GM12872 (cell line): ENCODE data around the gene YWHAQ.

Experiments
- TF ChIP-seq, protein P1 (sequence below): IDR thresholded peaks from 3 replicates; pipeline ENCODE4 v1.5.1; 2011; ENCODE audit warnings: low read depth, mild to moderate bottlenecking, low read length, moderate library complexity; ENCODE audit not compliant: insufficient read depth

YWHAQ gene

DNA sequence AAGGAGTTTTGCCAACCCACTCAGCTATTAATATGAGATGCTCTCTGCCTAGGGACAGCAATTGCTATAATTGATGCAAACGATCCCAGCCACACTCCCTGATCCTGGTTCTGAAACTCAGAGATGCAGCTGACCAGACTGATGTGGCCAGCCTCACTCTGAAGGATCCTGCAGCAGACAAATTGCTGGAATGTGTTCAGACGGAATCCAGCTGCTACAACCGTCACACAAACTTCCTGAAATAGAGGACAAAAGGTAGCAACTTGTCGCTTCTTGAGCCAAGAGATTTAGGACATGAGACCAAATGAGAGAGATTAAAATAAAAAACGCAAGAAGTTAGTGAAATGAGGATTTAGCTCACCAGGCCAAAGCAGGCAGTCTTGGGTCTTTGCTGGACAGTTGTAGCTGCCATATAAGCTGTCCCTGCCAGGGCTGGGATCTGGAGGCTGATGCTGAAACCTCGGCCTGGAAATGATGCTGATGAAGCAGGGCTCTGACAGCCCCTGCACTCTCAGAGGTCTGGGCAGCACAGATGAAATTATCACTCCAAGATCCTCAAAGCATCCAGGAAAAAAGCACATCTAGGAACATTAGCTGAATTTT, 8.3 kb upstream of the YWHAQ start:
- TF ChIP-seq, protein P1, sequence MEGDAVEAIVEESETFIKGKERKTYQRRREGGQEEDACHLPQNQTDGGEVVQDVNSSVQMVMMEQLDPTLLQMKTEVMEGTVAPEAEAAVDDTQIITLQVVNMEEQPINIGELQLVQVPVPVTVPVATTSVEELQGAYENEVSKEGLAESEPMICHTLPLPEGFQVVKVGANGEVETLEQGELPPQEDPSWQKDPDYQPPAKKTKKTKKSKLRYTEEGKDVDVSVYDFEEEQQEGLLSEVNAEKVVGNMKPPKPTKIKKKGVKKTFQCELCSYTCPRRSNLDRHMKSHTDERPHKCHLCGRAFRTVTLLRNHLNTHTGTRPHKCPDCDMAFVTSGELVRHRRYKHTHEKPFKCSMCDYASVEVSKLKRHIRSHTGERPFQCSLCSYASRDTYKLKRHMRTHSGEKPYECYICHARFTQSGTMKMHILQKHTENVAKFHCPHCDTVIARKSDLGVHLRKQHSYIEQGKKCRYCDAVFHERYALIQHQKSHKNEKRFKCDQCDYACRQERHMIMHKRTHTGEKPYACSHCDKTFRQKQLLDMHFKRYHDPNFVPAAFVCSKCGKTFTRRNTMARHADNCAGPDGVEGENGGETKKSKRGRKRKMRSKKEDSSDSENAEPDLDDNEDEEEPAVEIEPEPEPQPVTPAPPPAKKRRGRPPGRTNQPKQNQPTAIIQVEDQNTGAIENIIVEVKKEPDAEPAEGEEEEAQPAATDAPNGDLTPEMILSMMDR = no peak

DNA sequence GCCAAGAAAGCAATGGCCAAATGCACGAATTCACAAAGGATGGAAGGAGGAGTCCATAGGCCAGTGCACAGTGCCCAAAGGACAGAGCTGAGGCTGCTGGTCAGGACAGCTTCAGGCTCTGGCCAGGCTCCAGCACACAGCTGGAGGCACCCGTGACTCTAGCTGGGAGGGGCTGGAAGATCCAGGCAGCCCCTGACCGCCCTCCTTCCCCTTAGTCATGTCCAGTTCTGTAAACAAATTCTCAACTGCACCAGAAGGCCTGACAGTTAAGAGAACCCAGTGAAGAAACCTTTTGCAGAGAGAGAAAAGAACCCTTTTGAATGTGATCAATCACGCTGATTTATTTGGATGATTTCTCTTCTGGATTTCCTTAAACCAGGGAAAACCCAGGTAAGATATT, 7.7 kb upstream of the YWHAQ start:
- TF ChIP-seq, protein P1 = no peak

DNA sequence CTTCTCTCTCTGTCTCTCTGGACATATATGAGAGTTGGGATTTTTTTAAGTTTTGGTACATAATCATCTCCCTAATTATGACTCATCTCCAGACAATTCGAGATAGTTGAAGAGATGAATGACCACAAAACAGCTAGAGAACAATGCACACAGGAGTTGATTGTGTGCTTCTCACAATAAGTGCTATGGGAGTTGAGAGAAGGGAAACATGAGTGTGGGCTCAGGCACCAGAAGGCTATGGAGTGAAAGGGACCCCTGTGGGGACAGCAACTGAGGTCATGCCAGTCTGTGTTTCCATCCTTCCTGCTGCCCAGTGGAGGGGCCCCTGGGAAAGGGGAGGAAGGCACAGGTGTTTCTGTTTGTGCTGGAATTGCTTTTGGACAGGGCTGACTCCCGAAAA, 6.5 kb upstream of the YWHAQ start:
- TF ChIP-seq, protein P1 = no peak

DNA sequence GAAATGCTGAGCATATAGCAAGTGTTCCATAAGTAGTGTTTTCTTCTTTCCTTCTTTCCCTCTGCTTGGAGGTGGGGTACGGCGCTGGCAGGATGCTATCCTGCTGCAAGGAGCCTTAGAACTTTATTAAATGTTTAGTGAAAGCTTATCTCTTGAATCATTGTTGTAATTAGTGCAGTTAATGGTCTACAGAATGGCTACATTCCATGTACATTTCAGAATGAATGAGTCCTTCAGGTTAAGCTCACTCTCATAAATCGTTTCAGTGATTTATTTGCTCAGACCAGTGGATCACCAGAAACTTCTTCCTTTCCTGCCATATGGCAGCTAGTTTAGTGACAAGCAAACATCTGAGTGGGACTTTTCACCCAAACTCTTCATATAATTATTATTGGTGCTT, 3.3 kb upstream of the YWHAQ start:
- TF ChIP-seq, protein P1 = no peak

DNA sequence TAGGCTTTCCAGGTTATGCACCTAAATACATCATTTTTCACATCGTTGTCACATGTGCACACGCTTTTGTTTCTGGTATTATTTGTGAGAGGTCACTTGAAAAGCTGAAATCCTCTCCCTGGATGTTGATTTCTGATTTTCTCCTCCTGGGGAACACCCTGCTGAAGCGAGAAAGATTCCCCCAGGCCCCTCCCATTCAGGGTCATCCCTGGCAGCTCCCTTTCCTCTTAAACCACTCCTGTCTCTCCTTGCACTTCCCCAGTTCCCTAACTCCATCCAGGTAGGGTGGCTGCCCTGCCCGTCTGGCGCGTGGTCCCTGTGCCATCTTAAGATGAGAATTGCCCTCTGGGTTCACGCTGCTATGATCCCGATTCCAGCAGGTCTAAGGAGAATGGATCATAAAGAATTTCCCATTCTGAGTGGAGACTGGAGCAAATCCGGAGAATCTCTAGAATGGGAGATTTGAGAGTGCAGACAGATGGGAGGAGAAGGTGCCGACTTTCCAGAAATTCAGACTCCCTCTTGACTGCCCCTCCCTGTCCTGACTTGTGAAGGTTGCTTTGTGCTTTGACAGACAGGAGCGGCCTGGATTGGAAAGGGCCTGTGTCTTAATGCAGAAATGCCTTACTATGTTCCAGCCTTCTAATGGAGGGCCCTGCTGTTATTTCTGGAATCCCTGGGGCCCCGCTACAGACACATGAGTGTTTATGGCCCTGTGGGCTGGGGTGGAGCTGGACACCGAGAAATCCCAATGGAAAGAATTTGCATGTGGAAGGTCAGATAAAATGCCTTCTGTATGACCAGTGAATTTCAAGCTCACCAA, 1.3 kb upstream of the YWHAQ start:
- TF ChIP-seq, protein P1 = no peak

DNA sequence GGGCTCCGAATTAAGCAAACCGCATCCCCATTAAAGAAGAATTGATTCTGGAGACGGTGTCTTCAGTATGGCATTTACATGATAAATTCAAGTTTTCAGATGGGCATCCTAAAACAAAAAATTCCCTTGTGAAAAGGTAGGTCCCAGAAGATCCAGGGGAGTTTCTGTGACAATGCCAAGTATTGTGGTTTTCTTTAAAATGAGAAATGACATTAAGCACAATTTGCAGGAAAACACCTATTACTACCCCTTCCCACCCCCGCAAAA, 689 bp upstream of the YWHAQ start:
- TF ChIP-seq, protein P1 = no peak

DNA sequence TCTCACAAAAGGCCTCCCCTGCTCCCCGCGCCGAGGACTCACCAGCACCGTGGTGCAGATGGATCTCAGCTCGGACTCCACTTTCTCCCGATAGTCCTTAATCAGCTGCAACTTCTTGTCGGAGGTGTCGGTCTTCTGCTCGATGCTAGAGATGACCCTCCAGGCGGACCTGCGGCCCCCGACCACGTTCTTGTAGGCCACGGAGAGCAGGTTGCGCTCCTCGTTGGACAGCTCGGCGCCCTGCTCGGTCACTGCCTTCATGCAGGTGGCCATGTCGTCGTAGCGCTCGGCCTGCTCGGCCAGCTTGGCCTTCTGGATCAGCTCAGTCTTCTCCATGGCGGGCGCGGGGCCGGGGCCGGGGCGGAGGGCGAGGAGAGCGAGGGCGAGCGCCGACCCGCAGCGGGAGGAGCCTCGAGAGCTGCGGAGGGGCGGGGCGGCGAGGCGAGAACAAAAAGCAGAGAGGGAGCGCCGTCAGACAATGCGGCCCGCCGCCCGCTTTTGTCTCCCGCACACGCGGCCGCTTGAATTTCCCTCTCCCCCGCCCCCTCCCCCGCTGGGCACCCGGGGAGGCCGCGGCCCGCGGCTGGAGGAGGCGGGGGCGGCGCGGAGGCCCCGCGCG, 571 bp downstream of the YWHAQ start:
- TF ChIP-seq, protein P1 = no peak
